ENCODE data around the gene CASP8. TPM values are rescaled to one million over a fixed set of nuclear protein-coding genes. Genes with fewer than 3 reads are reported as not detected.

CASP8 gene
- 26.1 and 26.8 TPM in 2 replicates for total RNA-seq

GRCh38 chr2:201260302-201260800 is at the start of gene CASP8:
CASP8 (plus strand) TSS chr2:201260536; CDS start chr2:201266487, 5,951 bp downstream.

Other genes with a start within 250 kb of the CASP8 start
- 11.6 and 14.7 TPM in 2 replicates for gene HYCC2, start 188.9 kb upstream of the CASP8 start, total RNA-seq
- gene NDUFB3, start 188.5 kb upstream of the CASP8 start, total RNA-seq, result 50.7 and 81.4 TPM in 2 replicates
- gene CFLAR, start 144.4 kb upstream of the CASP8 start, total RNA-seq, result 91.2 and 126 TPM in 2 replicates
- gene CASP10, start 77.4 kb upstream of the CASP8 start, total RNA-seq, result 2.9 and 4.5 TPM in 2 replicates
- 0.89 and 1.7 TPM in 2 replicates for gene FLACC1, start 96.8 kb downstream of the CASP8 start, total RNA-seq
- 43.9 and 61.6 TPM in 2 replicates for gene TRAK2, start 190.9 kb downstream of the CASP8 start, total RNA-seq
- gene STRADB, start 191.2 kb downstream of the CASP8 start, total RNA-seq, result 33.3 and 35.6 TPM in 2 replicates

All from smooth muscle cell of the umbilical artery (primary cell).